DMS 273 treated with DMSO at 0.1 percent for 48 hours (cell line): ENCODE data around the gene APOL5.
"Not testable (repeated sequence)": the region's sequence is repeated elsewhere in the genome, so short reads cannot be mapped to it uniquely, and the experiment has no call there.

Experiments
- DNase-seq: peaks from one replicate; lab custom pipeline; 2025; lab: John Stamatoyannopoulos, UW

The APOL5 gene, protein sequence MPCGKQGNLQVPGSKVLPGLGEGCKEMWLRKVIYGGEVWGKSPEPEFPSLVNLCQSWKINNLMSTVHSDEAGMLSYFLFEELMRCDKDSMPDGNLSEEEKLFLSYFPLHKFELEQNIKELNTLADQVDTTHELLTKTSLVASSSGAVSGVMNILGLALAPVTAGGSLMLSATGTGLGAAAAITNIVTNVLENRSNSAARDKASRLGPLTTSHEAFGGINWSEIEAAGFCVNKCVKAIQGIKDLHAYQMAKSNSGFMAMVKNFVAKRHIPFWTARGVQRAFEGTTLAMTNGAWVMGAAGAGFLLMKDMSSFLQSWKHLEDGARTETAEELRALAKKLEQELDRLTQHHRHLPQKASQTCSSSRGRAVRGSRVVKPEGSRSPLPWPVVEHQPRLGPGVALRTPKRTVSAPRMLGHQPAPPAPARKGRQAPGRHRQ

GRCh38 chr22:35717572-35717971 lies at the start of gene APOL5:
APOL5 (plus strand) TSS chr22:35717872; CDS start chr22:35717872, 0 bp downstream.
- DNase-seq: no peak

GRCh38 chr22:35674335-35674734 lies 43.3 kb upstream of the APOL5 start:
- DNase-seq: no peak

DNA sequence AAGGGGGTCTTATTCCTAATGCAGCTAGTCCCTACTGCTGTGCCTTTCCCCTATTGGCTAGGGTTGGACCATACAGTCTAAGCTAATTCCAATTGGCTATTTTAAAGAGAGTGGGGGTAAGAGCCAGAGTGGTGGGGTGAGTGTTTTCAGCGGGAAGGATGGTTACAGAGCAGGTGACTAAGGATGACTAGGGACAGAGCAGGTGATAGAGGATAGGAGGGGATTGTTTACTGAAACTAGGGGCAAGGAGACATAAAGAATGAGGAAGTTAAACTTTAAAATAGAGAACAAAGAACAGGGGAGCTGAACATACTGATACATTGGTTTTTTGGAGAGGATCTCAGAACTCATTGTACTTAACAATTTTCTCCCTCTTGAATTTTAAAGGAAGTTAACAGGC lies 41.6 kb upstream of the APOL5 start:
- DNase-seq: not testable (repeated sequence)

GRCh38 chr22:35677460-35678187 lies 40.0 kb upstream of the APOL5 start:
- DNase-seq: no peak

GRCh38 chr22:35678836-35679235 lies 38.8 kb upstream of the APOL5 start:
- DNase-seq: no peak

- not testable (repeated sequence) for DNase-seq
These were observed 38.2 kb upstream of the APOL5 start for GRCh38 chr22:35679492-35679891.

- no peak for DNase-seq
These were observed 36.1 kb upstream of the APOL5 start for GRCh38 chr22:35681454-35682052.

DNA sequence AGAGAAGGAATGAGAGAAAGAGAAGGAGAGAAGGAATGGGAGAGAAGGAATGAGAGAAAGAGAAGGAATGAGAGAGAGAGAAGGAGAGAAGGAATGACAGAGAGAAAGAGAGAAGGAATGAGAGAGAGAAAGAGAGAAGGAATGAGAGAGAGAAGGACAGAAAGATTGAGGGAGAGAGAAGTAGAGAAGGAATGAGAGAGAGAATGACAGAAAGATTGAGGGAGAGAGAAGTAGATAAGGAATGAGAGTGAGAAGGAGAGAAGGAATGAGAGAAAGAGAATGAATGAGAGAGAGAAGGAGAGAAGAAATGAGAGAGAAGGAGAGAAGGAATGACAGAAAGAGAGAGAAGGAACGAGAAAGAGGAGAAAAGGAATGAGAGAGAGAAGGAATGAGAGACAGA lies 34.1 kb upstream of the APOL5 start:
- DNase-seq: no peak

- no peak for DNase-seq
These were observed 33.4 kb upstream of the APOL5 start for GRCh38 chr22:35684270-35684700.

DNA sequence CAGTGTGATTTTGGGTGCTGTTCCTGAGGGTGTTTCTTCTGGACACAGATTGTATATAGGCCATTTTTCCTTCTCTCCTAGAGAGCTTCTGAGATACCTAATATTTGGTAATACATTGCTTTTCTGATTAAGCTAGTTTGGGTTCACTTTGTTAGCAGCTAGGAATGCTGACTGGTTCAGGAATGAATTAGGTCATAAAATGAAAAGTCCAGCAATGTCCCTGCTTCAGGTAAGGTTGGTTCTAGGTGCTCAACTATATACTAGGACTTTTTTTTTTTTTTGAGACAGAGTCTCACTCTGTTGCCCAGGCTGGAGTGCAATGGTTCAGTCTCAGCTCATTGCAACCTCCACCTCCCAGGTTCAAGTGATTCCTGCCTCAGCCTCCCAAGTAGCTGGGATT lies 32.9 kb upstream of the APOL5 start:
- DNase-seq: no peak

DNA sequence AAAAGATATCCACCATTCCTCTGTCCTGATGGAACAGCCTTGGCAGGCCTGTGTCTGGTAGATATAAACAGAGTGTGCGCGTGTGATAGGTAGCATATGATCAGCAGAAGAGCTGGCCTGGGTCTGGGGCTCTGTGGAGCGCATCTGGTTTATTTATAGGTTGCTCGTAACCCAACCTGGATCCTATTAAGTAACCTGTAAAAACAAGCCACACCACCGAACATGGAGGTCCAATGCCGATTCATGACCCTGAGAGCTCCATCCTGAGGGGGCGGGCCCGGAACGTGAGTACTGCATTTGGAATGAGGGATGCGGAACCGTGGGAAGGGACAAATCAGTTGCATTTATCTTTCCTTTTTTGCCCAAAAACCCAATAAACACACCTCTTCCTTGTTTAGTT lies 31.9 kb upstream of the APOL5 start:
- no peak for DNase-seq

GRCh38 chr22:35686298-35686697 lies 31.4 kb upstream of the APOL5 start:
- no peak for DNase-seq

DNA sequence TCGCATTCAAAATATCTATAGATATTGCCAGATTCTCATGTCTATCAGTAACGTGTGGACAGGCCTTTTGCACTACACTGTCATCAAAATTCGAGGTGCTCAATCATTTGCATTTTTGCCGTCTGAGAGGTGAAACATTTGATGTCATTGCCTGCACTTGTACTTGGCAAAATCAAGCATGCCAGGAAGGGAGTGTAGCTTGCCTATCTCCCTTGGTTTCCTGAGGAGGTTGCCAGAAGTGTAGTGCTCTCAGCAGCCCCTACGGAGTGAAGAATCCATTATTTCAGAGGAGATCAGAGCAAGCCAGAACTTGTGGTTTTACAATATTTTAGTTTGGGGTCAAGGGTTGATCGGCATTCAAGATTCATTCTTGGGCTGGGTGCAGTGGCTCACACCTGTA lies 30.2 kb upstream of the APOL5 start:
- no peak for DNase-seq

DNA sequence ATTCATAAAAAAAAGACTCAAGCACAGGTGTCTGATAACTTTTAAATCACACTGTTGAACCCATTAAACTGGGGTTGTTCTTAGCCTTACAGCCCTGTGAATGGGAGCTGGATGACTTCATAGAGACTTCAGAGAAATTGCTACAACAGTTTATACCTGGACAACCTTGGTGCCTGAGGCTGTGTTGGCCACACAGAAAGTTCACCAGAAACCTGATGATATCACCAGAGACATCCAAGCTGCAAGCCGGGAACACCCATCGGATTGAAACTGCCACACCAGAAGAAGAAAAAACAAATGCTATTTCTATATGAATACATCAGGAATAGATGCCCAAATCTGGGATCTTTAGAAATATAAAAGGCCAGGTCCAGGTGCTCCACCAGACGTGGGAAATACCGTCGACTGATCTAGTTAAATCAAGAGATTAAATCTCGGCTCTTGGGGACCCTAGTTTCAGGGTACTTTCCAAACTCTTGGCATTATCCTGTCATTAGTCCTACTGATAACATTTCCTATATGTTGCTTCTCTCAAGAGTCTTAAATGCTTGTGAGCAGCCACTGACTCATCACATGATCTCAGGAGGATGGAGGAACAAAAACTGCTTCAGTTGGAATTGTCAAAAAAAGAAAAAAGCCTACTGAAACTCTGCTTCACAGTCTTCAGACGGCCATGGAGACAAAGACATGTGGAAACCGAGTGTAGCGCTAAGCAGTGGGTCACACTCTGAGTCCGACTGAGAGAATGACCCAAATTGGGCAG lies 28.6 kb upstream of the APOL5 start:
- DNase-seq: no peak

- DNase-seq: no peak
These were observed 27.7 kb upstream of the APOL5 start for GRCh38 chr22:35690001-35690400.

DNA sequence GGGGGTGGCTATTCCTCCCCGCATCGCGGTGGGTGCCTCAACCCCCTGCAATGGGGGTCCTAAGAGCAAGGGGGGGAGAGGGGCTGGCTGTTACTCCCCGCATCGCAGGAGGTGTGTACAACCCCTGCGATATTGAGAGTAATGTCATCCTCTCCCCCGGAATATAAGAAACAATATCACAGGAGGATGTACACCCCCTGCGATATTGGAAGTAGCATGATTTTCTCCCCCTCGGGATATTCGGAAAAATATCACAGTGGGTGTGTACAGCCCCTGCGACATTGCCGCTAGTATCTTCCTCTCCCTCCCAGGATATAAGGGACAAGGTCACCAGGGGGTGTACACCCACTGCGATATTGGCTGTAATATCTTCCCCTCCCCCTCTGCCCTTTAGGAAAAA lies 22.5 kb upstream of the APOL5 start:
- DNase-seq: no peak

GRCh38 chr22:35697142-35697541 lies 20.5 kb upstream of the APOL5 start:
- no peak for DNase-seq

DNA sequence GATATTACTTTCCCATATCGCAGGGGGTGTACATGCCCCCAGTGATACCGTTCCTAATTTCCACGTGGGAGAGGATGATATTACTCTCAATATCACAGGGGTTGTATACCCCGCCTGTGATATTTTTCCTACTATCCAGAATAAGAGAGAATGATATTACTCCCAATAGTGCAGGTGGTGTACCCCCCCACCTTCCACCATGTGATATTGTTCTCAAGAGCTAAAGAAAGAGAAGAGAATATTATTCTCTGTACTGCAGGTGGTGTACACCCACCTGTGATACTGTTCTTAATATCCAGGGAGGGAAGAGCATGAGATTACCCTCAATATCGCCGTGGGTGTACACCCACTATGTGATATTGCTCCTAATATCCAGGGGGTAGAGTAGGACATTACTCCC lies 17.8 kb upstream of the APOL5 start:
- not testable (repeated sequence) for DNase-seq

DNA sequence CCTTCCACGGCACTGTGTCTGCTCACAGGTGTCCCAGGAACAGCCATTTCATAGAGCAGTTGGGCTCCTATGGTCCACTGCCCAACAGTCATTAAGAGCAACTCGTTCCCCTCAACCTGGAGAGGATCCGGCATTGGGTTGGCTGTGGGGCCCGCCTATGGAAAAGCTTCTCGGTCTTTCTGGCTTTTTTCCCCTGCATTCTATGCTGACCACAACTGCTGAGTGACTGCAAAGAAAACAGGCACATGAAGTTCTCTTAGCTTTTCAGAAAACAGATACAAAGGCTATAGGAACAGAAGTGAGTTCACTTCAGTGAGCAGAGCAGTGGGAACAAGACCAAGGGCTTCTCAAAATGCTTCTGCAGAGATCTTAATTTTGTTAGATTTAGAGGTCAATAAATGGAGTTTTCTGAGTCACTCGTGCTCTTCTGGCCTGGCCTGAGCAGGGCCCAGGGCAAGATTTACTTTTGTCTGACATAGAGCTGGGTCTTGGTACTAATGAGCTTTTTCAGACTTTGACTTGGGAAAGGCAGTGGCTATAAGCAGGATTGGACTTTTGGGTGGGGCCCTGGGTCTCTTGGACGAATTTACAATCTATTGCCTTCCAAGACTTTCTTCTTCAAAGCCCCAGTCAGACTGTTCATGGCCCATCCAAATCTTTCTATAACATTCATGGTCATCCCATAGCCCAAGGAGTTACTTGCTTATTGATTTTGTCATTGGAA lies 13.6 kb upstream of the APOL5 start:
- no peak for DNase-seq

DNA sequence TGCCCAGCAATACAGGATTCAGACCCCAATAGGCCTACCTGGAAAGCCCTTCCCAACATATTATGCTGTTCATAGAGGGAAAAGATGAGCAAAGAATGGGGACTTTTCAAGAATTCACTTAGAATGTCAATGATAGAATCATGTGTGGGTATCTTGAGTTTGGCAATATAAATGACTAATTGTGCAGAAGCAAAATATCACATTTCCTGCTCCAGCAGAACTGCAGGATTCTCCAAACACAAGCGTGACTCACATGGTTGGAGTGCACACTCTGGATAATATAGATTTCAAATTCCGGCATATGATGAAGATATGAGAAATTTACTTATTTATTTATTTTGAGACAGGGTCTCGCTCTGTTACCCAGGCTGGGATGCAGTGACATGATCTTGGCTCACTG lies 12.5 kb upstream of the APOL5 start:
- DNase-seq: no peak

GRCh38 chr22:35708453-35708852 lies 9.2 kb upstream of the APOL5 start:
- DNase-seq: no peak

- no peak for DNase-seq
These were observed 8.8 kb upstream of the APOL5 start for GRCh38 chr22:35708917-35709316.
